DOHH2 (cell line): Measurements from ENCODE around the gene AHI1.

Experiments used
- H3F3A ChIP-seq: fragments of 200-600 bp; sonication (generic), shearing (Covaris generic); 2 replicates; pipeline ENCODE4 v1.6.0; 2016; ENCODE audit warnings: antibody characterized with exemption, mild to moderate bottlenecking; ENCODE audit not compliant: control insufficient read depth, insufficient read depth
- H3K27ac ChIP-seq: fragments of 200-600 bp; sonication (generic); 2 replicates; pipeline ENCODE4 v1.5.1; 2014; ENCODE audit warnings: low read depth, mild to moderate bottlenecking, low read length, moderate library complexity
- H3K27me3 ChIP-seq: fragments of 200-600 bp; sonication (generic); 2 replicates; pipeline ENCODE4 v1.6.1; 2014; ENCODE audit warnings: mild to moderate bottlenecking, low read length, mixed read lengths; ENCODE audit not compliant: control insufficient read depth
- H3K36me3 ChIP-seq: fragments of 200-600 bp; sonication (generic); 2 replicates; pipeline ENCODE4 v1.6.1; 2014; ENCODE audit warnings: mild to moderate bottlenecking, low read length, moderate library complexity, mixed read lengths; ENCODE audit not compliant: control insufficient read depth
- H3K4me1 ChIP-seq: fragments of 200-600 bp; sonication (generic); 2 replicates; pipeline ENCODE4 v1.6.1; 2014; ENCODE audit warnings: mild to moderate bottlenecking, low read length, mixed read lengths; ENCODE audit not compliant: control insufficient read depth
- H3K4me2 ChIP-seq: fragments of 200-600 bp; sonication (generic); 2 replicates; pipeline ENCODE4 v1.6.0; 2014; ENCODE audit warnings: mild to moderate bottlenecking, low read length, moderate library complexity
- H3K4me3 ChIP-seq: fragments of 200-600 bp; sonication (generic); 2 replicates; pipeline ENCODE4 v1.5.1; 2014; ENCODE audit warnings: mild to moderate bottlenecking, low read length, mixed read lengths
- H3K79me2 ChIP-seq: fragments of 200-600 bp; sonication (generic); 2 replicates; pipeline ENCODE4 v1.6.1; 2014; ENCODE audit warnings: mild to moderate bottlenecking, low read length, mixed read lengths; ENCODE audit not compliant: control insufficient read depth
- H3K9me2 ChIP-seq: fragments of 200-600 bp; sonication (generic); replicated peaks from 2 replicates; pipeline ENCODE4 v1.6.1; 2014; ENCODE audit warnings: mild to moderate bottlenecking, low read length, mixed read lengths; ENCODE audit not compliant: control insufficient read depth
- H3K9me3 ChIP-seq: fragments of 200-600 bp; sonication (generic); 2 replicates; pipeline ENCODE4 v1.6.1; 2014; ENCODE audit warnings: antibody characterized with exemption, low read length, mixed read lengths; ENCODE audit not compliant: control insufficient read depth, insufficient read depth
- H4K20me1 ChIP-seq: fragments of 200-600 bp; sonication (generic); 2 replicates; pipeline ENCODE4 v1.6.0; 2014; ENCODE audit warnings: low read depth, mild to moderate bottlenecking, antibody characterized with exemption, low read length, moderate library complexity; ENCODE audit not compliant: control insufficient read depth, insufficient read depth
- CTCF ChIP-seq: fragments of 200-600 bp; sonication (generic); IDR thresholded peaks from one replicate; pipeline ENCODE4 v1.5.1; 2014; ENCODE audit warnings: antibody characterized with exemption, mild to moderate bottlenecking, low read depth, low read length; ENCODE audit not compliant: poor library complexity, severe bottlenecking
- EZH2phosphoT487 ChIP-seq: fragments of 200-600 bp; sonication (generic); IDR thresholded peaks from 2 replicates; pipeline ENCODE4 v1.6.1; 2017; ENCODE audit warnings: borderline replicate concordance, mild to moderate bottlenecking, antibody characterized with exemption, low read length, moderate library complexity, mixed read lengths

Gene AHI1

DNA sequence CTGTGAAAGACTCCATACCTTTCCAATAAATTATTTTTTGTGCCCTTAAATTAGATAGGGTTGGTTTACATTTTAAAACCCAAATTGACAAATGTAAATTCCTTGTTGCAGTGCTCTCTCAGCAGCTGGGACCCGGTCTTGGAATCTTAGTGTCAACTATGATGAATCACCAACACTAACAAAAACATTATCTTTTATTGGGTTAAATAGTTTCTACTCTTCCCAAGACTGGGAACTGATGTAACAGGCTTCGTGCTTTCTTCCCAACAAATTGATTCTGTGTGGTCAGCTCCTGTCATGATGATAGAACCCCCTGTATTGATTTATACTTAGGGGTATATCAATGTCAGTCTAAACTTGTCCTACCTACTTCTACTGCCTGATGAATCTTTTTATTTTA, 23.2 kb upstream of the AHI1 start:
- Histone ChIP-seq H3K9me2 (no peaks in the 10 kb centered on the region), H3K36me3 (no peaks in the 10 kb centered on the region), H3K4me1 (no peaks in the 10 kb centered on the region), H3K4me2 (no peak overlapping the region), H3K79me2 (no peaks in the 10 kb centered on the region), H3K27ac (no peak overlapping the region), H3K4me3 (no peak overlapping the region), H3K9me3 (no peaks in the 10 kb centered on the region; the same call in 1 of the 2 replicates), H4K20me1 (no peaks in the 10 kb centered on the region), H3K27me3 (no peaks in the 10 kb centered on the region), H3F3A (no peaks in the 10 kb centered on the region)
- TF ChIP-seq EZH2phosphoT487 (no peak), CTCF (no peak)

DNA sequence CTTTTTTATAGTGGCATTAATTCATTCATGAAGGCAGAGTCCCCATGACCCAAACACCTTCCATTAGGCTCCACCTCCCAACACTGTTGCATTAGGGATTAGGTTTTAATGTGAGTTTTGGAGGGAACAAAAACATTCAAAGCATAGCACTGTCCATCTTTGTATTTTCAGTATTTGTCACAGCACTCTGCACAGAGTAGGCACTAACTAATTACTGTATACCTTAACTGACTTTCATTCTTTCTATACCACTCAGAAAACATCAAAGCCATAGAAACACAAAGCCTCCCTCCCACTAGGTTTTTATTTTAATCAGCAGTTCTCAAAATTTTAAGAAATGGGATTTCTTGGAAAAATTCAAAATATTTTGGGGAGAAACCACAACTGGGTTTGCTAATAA, 21.8 kb upstream of the AHI1 start:
- H3K79me2 ChIP-seq = no peaks in the 10 kb centered on the region
- no peak overlapping the region for H3K4me2 ChIP-seq
- no peak overlapping the region for H3K27ac ChIP-seq
- no peaks in the 10 kb centered on the region for H3K27me3 ChIP-seq
- no peaks in the 10 kb centered on the region; the same call in 1 of the 2 replicates for H3K9me3 ChIP-seq
- H3K4me3 ChIP-seq = no peak overlapping the region
- no peaks in the 10 kb centered on the region for H4K20me1 ChIP-seq
- no peaks in the 10 kb centered on the region for H3K9me2 ChIP-seq
- H3F3A ChIP-seq = no peaks in the 10 kb centered on the region
- no peaks in the 10 kb centered on the region for H3K36me3 ChIP-seq
- H3K4me1 ChIP-seq = no peaks in the 10 kb centered on the region
- TF ChIP-seq EZH2phosphoT487 (no peak), CTCF (no peak)

DNA sequence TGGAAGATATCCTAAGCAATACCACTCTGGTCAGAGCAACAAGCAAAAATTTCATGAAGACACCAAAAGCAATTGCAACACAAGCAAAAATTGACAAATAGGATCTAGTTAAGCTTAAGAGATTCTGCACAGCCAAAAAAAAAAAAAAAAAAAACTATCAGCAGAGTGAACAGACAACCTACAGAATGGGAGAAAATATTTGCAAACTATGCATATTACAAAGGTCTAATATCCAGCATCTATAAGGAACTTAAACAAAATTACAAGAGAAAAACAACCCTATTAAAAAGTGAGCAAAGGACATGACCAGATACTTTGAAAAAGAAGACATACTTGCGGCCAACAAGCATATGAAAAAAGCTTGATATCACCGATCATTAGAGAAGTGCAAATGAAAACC, 20.0 kb upstream of the AHI1 start:
- Histone ChIP-seq H3K27ac (no peak overlapping the region), H3K4me2 (no peak overlapping the region), H3K79me2 (no peaks in the 10 kb centered on the region), H3K4me3 (no peak overlapping the region), H4K20me1 (no peaks in the 10 kb centered on the region), H3K27me3 (no peaks in the 10 kb centered on the region), H3F3A (no peaks in the 10 kb centered on the region), H3K9me2 (no peaks in the 10 kb centered on the region), H3K4me1 (peaks cover 5% of the 10 kb centered on the region), H3K36me3 (no peaks in the 10 kb centered on the region), H3K9me3 (no peaks in the 10 kb centered on the region; the same call in 1 of the 2 replicates)
- no peak for TF ChIP-seq CTCF
- TF ChIP-seq EZH2phosphoT487 = no peak

DNA sequence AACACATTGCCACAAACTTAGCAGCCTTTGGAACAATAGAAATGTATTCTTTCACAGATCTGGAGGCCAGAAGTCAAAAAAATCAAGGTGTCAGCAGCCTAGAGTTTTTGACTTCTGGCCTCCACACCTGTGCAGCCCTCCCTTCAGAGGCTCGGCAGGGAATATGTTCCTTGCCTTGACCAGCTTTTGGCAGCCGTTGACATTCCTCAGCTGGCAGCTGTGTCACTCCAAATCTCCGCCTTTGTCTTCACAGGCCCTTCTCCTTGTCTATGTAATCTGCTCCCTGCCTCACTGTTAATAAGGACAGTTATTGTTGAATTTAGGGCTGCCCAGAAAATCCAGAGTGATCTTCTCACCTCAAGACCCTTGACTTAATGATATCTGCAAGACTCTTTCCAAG, 17.2 kb upstream of the AHI1 start:
- H3K9me3 ChIP-seq = no peaks in the 10 kb centered on the region; the same call in 1 of the 2 replicates
- no peaks in the 10 kb centered on the region for H4K20me1 ChIP-seq
- no peaks in the 10 kb centered on the region for H3K79me2 ChIP-seq
- no peak overlapping the region for H3K4me3 ChIP-seq
- H3K27ac ChIP-seq = no peak overlapping the region
- H3K36me3 ChIP-seq = no peaks in the 10 kb centered on the region
- H3K9me2 ChIP-seq = no peaks in the 10 kb centered on the region
- peaks cover 5% of the 10 kb centered on the region for H3K4me1 ChIP-seq
- H3K4me2 ChIP-seq = no peak overlapping the region
- TF ChIP-seq EZH2phosphoT487 (no peak), CTCF (no peak)
- H3K27me3 ChIP-seq = no peaks in the 10 kb centered on the region
- no peaks in the 10 kb centered on the region for H3F3A ChIP-seq
